DND-41 (cell line): Measurements from ENCODE around the gene IGFBP4.

Experiments
- ATAC-seq: fragments of 200-7000 bp; cut with Tn5 transposase; 3 replicates; pipeline ENCODE4 v1.9.1; 2021; ENCODE audit warnings: low read depth; ENCODE audit not compliant: insufficient read depth
- DNase-seq: peaks from one replicate; pipeline ENCODE4 v3.0.0-alpha.2; 2020
- H2AFZ ChIP-seq: 2 replicates; pipeline ENCODE4 v1.6.0; 2012; ENCODE audit warnings: low read depth, low read length
- H3K27ac ChIP-seq: 2 replicates; pipeline ENCODE4 v1.5.1; 2012; ENCODE audit warnings: low read length, inconsistent platforms
- H3K27me3 ChIP-seq: fragments of 200-600 bp; sonication (generic); 2 replicates; pipeline ENCODE4 v1.6.0; 2012; ENCODE audit warnings: low read length, mild to moderate bottlenecking, inconsistent platforms; ENCODE audit not compliant: insufficient read depth, poor library complexity
- H3K36me3 ChIP-seq: 2 replicates; pipeline ENCODE4 v1.5.1; 2012; ENCODE audit warnings: low read length, inconsistent platforms; ENCODE audit not compliant: insufficient read depth
- H3K4me1 ChIP-seq: 2 replicates; pipeline ENCODE4 v1.5.1; 2012; ENCODE audit warnings: mild to moderate bottlenecking, low read length; ENCODE audit not compliant: insufficient read depth
- H3K4me2 ChIP-seq: 2 replicates; pipeline ENCODE4 v1.6.0; 2012; ENCODE audit warnings: mild to moderate bottlenecking, moderate library complexity, low read length, inconsistent platforms; ENCODE audit not compliant: insufficient read depth
- H3K4me3 ChIP-seq, 2 experiments: fragments of 200-600 bp in 1 of 2; shearing (Covaris generic) in 1 of 2; 2 replicates each; pipeline ENCODE4 v1.5.1; 2012 to 2016; ENCODE audit warnings: inconsistent platforms in 2 of 2, low read length in 2 of 2, mild to moderate bottlenecking in 2 of 2, low read depth in 1 of 2, moderate library complexity in 1 of 2
- H3K79me2 ChIP-seq: 2 replicates; pipeline ENCODE4 v1.6.0; 2012; ENCODE audit warnings: low read length, inconsistent platforms; ENCODE audit not compliant: insufficient read depth
- H3K9ac ChIP-seq: 2 replicates; pipeline ENCODE4 v1.6.0; 2012; ENCODE audit warnings: low read depth, mild to moderate bottlenecking, inconsistent platforms, low read length, moderate library complexity
- H3K9me3 ChIP-seq: 2 replicates; pipeline ENCODE4 v1.5.1; 2012; ENCODE audit warnings: low read length, moderate library complexity, mild to moderate bottlenecking, inconsistent platforms; ENCODE audit not compliant: insufficient read depth, severe bottlenecking
- H4K20me1 ChIP-seq: 2 replicates; pipeline ENCODE4 v1.6.0; 2012; ENCODE audit warnings: low read length; ENCODE audit not compliant: insufficient read depth
- CTCF ChIP-seq: IDR thresholded peaks from 2 replicates; pipeline ENCODE4 v1.5.1; 2012; ENCODE audit warnings: borderline replicate concordance, low read length, moderate library complexity, mild to moderate bottlenecking; ENCODE audit not compliant: poor library complexity, severe bottlenecking; ENCODE audit errors: extremely low read depth
- EZH2 ChIP-seq: IDR thresholded peaks from 3 replicates; pipeline ENCODE4 v1.6.1; 2012; ENCODE audit warnings: borderline replicate concordance, low read depth, mild to moderate bottlenecking, moderate library complexity, low read length, inconsistent platforms; ENCODE audit not compliant: severe bottlenecking

Gene IGFBP4

GRCh38 chr17:40418428-40418706 lies 24.9 kb upstream of the IGFBP4 start:
- H3K9me3 ChIP-seq = no peaks in the 10 kb centered on the region
- peaks cover 12% of the 10 kb centered on the region; the same call in 1 of the 2 replicates for H4K20me1 ChIP-seq
- no peaks in the 10 kb centered on the region for H3K27me3 ChIP-seq
- peaks cover 39% of the 10 kb centered on the region for H3K36me3 ChIP-seq
- H3K4me2 ChIP-seq = peak overlapping the region; percentile 67
- no peak for DNase-seq
- peaks cover 45% of the 10 kb centered on the region for H3K4me1 ChIP-seq
- peak overlapping the region; percentile 81 for H2AFZ ChIP-seq
- peaks cover 43% of the 10 kb centered on the region for H3K79me2 ChIP-seq
- ATAC-seq = no peak; the same call in 2 of the 3 replicates
- TF ChIP-seq EZH2 (no peak), CTCF (no peak)
- H3K9ac ChIP-seq = peak overlapping the region; percentile 69
- H3K4me3 ChIP-seq = peak overlapping the region; percentile 36 to 87; a peak in 3 of 4 replicates
- peak overlapping the region; percentile 96 for H3K27ac ChIP-seq

GRCh38 chr17:40419559-40420331 lies 23.5 kb upstream of the IGFBP4 start:
- Histone ChIP-seq H3K4me3 (no peak overlapping the region), H3K36me3 (peaks cover 26% of the 10 kb centered on the region), H3K4me2 (no peak overlapping the region), H4K20me1 (peaks cover 9% of the 10 kb centered on the region; the same call in 1 of the 2 replicates), H3K9me3 (no peaks in the 10 kb centered on the region), H3K27me3 (no peaks in the 10 kb centered on the region), H3K27ac (0 out of 2 replicates have a peak overlapping the region, but pooled peaks have one; percentile 28), H3K79me2 (peaks cover 29% of the 10 kb centered on the region), H3K4me1 (peaks cover 31% of the 10 kb centered on the region), H3K9ac (no peak overlapping the region; the same call in 1 of the 2 replicates), H2AFZ (no peak overlapping the region)
- no peak for TF ChIP-seq CTCF
- no peak for TF ChIP-seq EZH2
- no peak for DNase-seq
- no peak for ATAC-seq

DNA sequence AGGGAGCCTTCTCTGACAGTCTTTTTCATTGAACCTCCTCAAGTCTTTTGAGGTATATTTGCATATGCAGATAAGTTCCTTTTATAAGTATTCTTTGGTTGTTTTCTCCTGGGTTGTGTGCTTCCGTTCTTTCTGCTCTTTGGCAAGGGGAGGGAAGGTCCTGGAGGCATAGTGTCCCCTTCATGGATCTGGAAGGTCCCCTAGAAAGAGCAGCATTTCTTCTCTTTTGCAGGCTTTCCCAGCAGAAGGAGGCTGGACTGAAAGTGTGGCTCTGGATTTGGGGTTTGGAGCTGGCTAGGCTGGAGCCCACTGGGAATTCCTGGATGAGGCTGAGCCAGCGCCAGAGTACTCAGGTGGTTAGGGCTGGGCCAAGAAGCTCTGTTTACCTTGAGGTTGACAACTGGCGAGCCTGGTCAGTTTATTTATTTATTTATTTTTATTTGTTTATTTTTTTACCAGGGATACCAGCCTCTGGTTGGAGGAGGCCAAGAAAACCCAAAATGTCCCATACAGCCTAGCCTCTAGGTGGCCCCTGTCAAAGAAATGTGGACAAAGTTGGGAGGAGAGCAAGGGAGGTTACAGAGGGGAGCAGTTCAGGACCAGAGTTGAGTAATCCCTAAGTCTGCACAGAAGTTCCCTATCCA lies 20.1 kb upstream of the IGFBP4 start:
- Histone ChIP-seq H3K4me1 (peaks cover 34% of the 10 kb centered on the region), H4K20me1 (0 out of 2 replicates have a peak, but pooled peaks cover 3% of the 10 kb centered on the region), H3K36me3 (no peaks in the 10 kb centered on the region), H3K9me3 (no peaks in the 10 kb centered on the region), H3K79me2 (no peaks in the 10 kb centered on the region; the same call in 1 of the 2 replicates), H2AFZ (no peak overlapping the region), H3K27ac (no peak overlapping the region), H3K4me2 (no peak overlapping the region), H3K27me3 (no peaks in the 10 kb centered on the region), H3K9ac (no peak overlapping the region), H3K4me3 (no peak overlapping the region)
- no peak for ATAC-seq
- peak; percentile 6 for TF ChIP-seq CTCF
- no peak for TF ChIP-seq EZH2
- DNase-seq = no peak
